ENCODE results near the gene DHX57. TPM values are rescaled to one million over a fixed set of nuclear protein-coding genes. Genes with fewer than 3 reads are reported as not detected.
"Not testable (repeated sequence)": the region's sequence is repeated elsewhere in the genome, so short reads cannot be mapped to it uniquely, and the experiment has no call there.

DHX57 gene
- total RNA-seq, 2 donors from 2014 or later = 13.8 to 20.0 TPM

- ATAC-seq = peak; percentile 63
- H3K36me3 Mint-ChIP-seq (ENCODE audit: low read depth) = peaks cover 10% of the 10 kb centered on the region
- H3K27me3 Mint-ChIP-seq = no peaks in the 10 kb centered on the region
- H3K27ac Mint-ChIP-seq = no peak overlapping the region
- DNase-seq = no peak
- H3K4me1 Mint-ChIP-seq = peaks cover 3% of the 10 kb centered on the region
- no peak overlapping the region for H3K4me3 Mint-ChIP-seq
- no peaks in the 10 kb centered on the region for H3K9me3 ChIP-seq (ENCODE audit: control insufficient read depth, low read length, poor library complexity, severe bottlenecking)
Measured at GRCh38 chr2:38835990-38836389, 39.7 kb downstream of the DHX57 start.

- ATAC-seq (no peak), DNase-seq (no peak)
- H3K4me1 Mint-ChIP-seq = peaks cover 3% of the 10 kb centered on the region
- H3K27me3 Mint-ChIP-seq = no peaks in the 10 kb centered on the region
- no peak overlapping the region for H3K4me3 Mint-ChIP-seq
- no peaks in the 10 kb centered on the region for H3K9me3 ChIP-seq (ENCODE audit: control insufficient read depth, low read length, poor library complexity, severe bottlenecking)
- no peak overlapping the region for H3K27ac Mint-ChIP-seq
- H3K36me3 Mint-ChIP-seq (ENCODE audit: low read depth) = peaks cover 10% of the 10 kb centered on the region
Measured at GRCh38 chr2:38835015-38835601, 40.6 kb downstream of the DHX57 start.

GRCh38 chr2:38830526-38831159 lies 45.1 kb downstream of the DHX57 start:
- no peak overlapping the region for H3K27ac Mint-ChIP-seq
- ATAC-seq (no peak), DNase-seq (no peak)
- peaks cover 3% of the 10 kb centered on the region for H3K4me1 Mint-ChIP-seq
- peaks cover 8% of the 10 kb centered on the region for H3K36me3 Mint-ChIP-seq (ENCODE audit: low read depth)
- no peaks in the 10 kb centered on the region for H3K27me3 Mint-ChIP-seq
- H3K9me3 ChIP-seq (ENCODE audit: control insufficient read depth, low read length, poor library complexity, severe bottlenecking) = no peaks in the 10 kb centered on the region
- H3K4me3 Mint-ChIP-seq = no peak overlapping the region

GRCh38 chr2:38829971-38830370 lies 45.8 kb downstream of the DHX57 start:
- DNase-seq = no peak
- no peak overlapping the region for H3K4me3 Mint-ChIP-seq
- no peaks in the 10 kb centered on the region for H3K27me3 Mint-ChIP-seq
- peaks cover 7% of the 10 kb centered on the region for H3K36me3 Mint-ChIP-seq (ENCODE audit: low read depth)
- ATAC-seq = no peak
- H3K9me3 ChIP-seq (ENCODE audit: control insufficient read depth, low read length, poor library complexity, severe bottlenecking) = no peaks in the 10 kb centered on the region
- peaks cover 3% of the 10 kb centered on the region for H3K4me1 Mint-ChIP-seq
- H3K27ac Mint-ChIP-seq = no peak overlapping the region

GRCh38 chr2:38828460-38828859 lies 47.3 kb downstream of the DHX57 start:
- Mint-ChIP-seq H3K27ac (no peak overlapping the region), H3K4me3 (no peak overlapping the region), H3K27me3 (no peaks in the 10 kb centered on the region), H3K4me1 (peaks cover 3% of the 10 kb centered on the region), H3K36me3 (ENCODE audit: low read depth) (peaks cover 9% of the 10 kb centered on the region)
- DNase-seq = no peak
- H3K9me3 ChIP-seq (ENCODE audit: control insufficient read depth, low read length, poor library complexity, severe bottlenecking) = no peaks in the 10 kb centered on the region
- no peak for ATAC-seq

- not testable (repeated sequence) for H3K4me1 Mint-ChIP-seq; H3K4me3 Mint-ChIP-seq; H3K27me3 Mint-ChIP-seq; H3K27ac Mint-ChIP-seq; ATAC-seq; DNase-seq; H3K9me3 ChIP-seq (ENCODE audit: control insufficient read depth, low read length, poor library complexity, severe bottlenecking)
- H3K36me3 Mint-ChIP-seq (ENCODE audit: low read depth) = peaks cover 10% of the 10 kb centered on the region
Measured at GRCh38 chr2:38827539-38828145, 48.1 kb downstream of the DHX57 start.

- Mint-ChIP-seq H3K36me3 (ENCODE audit: low read depth) (peaks cover 14% of the 10 kb centered on the region), H3K4me3 (no peak overlapping the region), H3K4me1 (no peaks in the 10 kb centered on the region)
Measured at GRCh38 chr2:38825956-38826355, 49.8 kb downstream of the DHX57 start.

GRCh38 chr2:38824906-38825305 lies 50.8 kb downstream of the DHX57 start:
- Mint-ChIP-seq H3K27me3 (no peaks in the 10 kb centered on the region), H3K27ac (no peak overlapping the region), H3K36me3 (ENCODE audit: low read depth) (peaks cover 15% of the 10 kb centered on the region), H3K4me3 (no peak overlapping the region), H3K4me1 (no peaks in the 10 kb centered on the region)
- ATAC-seq (no peak), DNase-seq (no peak)
- H3K9me3 ChIP-seq (ENCODE audit: control insufficient read depth, low read length, poor library complexity, severe bottlenecking) = no peaks in the 10 kb centered on the region

More at GRCh38 chr2:38825956-38826355, 49.8 kb downstream of the DHX57 start:
- no peaks in the 10 kb centered on the region for H3K27me3 Mint-ChIP-seq
- H3K27ac Mint-ChIP-seq = no peak overlapping the region
- DNase-seq (no peak), ATAC-seq (no peak)
- no peaks in the 10 kb centered on the region for H3K9me3 ChIP-seq (ENCODE audit: control insufficient read depth, low read length, poor library complexity, severe bottlenecking)

- ATAC-seq (no peak), DNase-seq (no peak)
- H3K9me3 ChIP-seq (ENCODE audit: control insufficient read depth, low read length, poor library complexity, severe bottlenecking) = no peaks in the 10 kb centered on the region
- peaks cover 15% of the 10 kb centered on the region for H3K36me3 Mint-ChIP-seq (ENCODE audit: low read depth)
- no peaks in the 10 kb centered on the region for H3K27me3 Mint-ChIP-seq
- no peak overlapping the region for H3K4me3 Mint-ChIP-seq
- H3K4me1 Mint-ChIP-seq = no peaks in the 10 kb centered on the region
- no peak overlapping the region for H3K27ac Mint-ChIP-seq
Measured at GRCh38 chr2:38823386-38823785, 52.3 kb downstream of the DHX57 start.

- Mint-ChIP-seq H3K4me1 (no peaks in the 10 kb centered on the region), H3K27ac (no peak overlapping the region), H3K27me3 (no peaks in the 10 kb centered on the region), H3K36me3 (ENCODE audit: low read depth) (peaks cover 10% of the 10 kb centered on the region), H3K4me3 (no peak overlapping the region)
- ATAC-seq = no peak
- H3K9me3 ChIP-seq (ENCODE audit: control insufficient read depth, low read length, poor library complexity, severe bottlenecking) = no peaks in the 10 kb centered on the region
- no peak for DNase-seq
Measured at GRCh38 chr2:38818565-38818964, 57.2 kb downstream of the DHX57 start.

- DNase-seq = no peak
- Mint-ChIP-seq H3K36me3 (ENCODE audit: low read depth) (peaks cover 6% of the 10 kb centered on the region), H3K27ac (no peak overlapping the region), H3K4me1 (no peaks in the 10 kb centered on the region), H3K4me3 (no peak overlapping the region), H3K27me3 (no peaks in the 10 kb centered on the region)
- ATAC-seq = no peak
- H3K9me3 ChIP-seq (ENCODE audit: control insufficient read depth, low read length, poor library complexity, severe bottlenecking) = no peaks in the 10 kb centered on the region
Measured at GRCh38 chr2:38815936-38816335, 59.8 kb downstream of the DHX57 start.

- no peaks in the 10 kb centered on the region for H3K27me3 Mint-ChIP-seq
- no peaks in the 10 kb centered on the region for H3K9me3 ChIP-seq (ENCODE audit: control insufficient read depth, low read length, poor library complexity, severe bottlenecking)
- H3K27ac Mint-ChIP-seq = no peak overlapping the region
- H3K4me3 Mint-ChIP-seq = no peak overlapping the region
- ATAC-seq = no peak
- peaks cover 3% of the 10 kb centered on the region for H3K36me3 Mint-ChIP-seq (ENCODE audit: low read depth)
- no peaks in the 10 kb centered on the region for H3K4me1 Mint-ChIP-seq
- no peak for DNase-seq
Measured at GRCh38 chr2:38810488-38810887, 65.2 kb downstream of the DHX57 start.

GRCh38 chr2:38808677-38809076 lies 67.1 kb downstream of the DHX57 start:
- peaks cover 3% of the 10 kb centered on the region for H3K36me3 Mint-ChIP-seq (ENCODE audit: low read depth)
- no peak overlapping the region for H3K4me3 Mint-ChIP-seq
- no peak overlapping the region for H3K27ac Mint-ChIP-seq
- H3K27me3 Mint-ChIP-seq = no peaks in the 10 kb centered on the region
- no peaks in the 10 kb centered on the region for H3K9me3 ChIP-seq (ENCODE audit: control insufficient read depth, low read length, poor library complexity, severe bottlenecking)
- ATAC-seq (no peak), DNase-seq (no peak)
- H3K4me1 Mint-ChIP-seq = no peaks in the 10 kb centered on the region

- no peaks in the 10 kb centered on the region for H3K9me3 ChIP-seq (ENCODE audit: control insufficient read depth, low read length, poor library complexity, severe bottlenecking)
- peaks cover 3% of the 10 kb centered on the region for H3K36me3 Mint-ChIP-seq (ENCODE audit: low read depth)
- DNase-seq (no peak), ATAC-seq (no peak)
- H3K27me3 Mint-ChIP-seq = no peaks in the 10 kb centered on the region
- H3K4me3 Mint-ChIP-seq = no peak overlapping the region
- no peak overlapping the region for H3K27ac Mint-ChIP-seq
- no peaks in the 10 kb centered on the region for H3K4me1 Mint-ChIP-seq
Measured at GRCh38 chr2:38806733-38807059, 69.0 kb downstream of the DHX57 start.
